ENCODE measurements around the gene MRPL54. TPM values are rescaled to one million over a fixed set of nuclear protein-coding genes. Genes with fewer than 3 reads are reported as not detected.
"Not testable (repeated sequence)": the region's sequence is repeated elsewhere in the genome, so short reads cannot be mapped to it uniquely, and the experiment has no call there.

MRPL54 gene
- total and polyA plus RNA-seq, 9 donors, result 14.5 to 113 (median 64.4) TPM

- intact Hi-C loops (cut with DNase I), result no loop called here
- H3K9me3 ChIP-seq, result no peaks in the 10 kb centered on the region
- WGBS, 3 donors, result 80 to 87% (median 81%) methylated on average over 19 to 25 of the region's 25 CpGs
- no peak overlapping the region for H3K27ac ChIP-seq
- no peak for TF ChIP-seq EP300 (IDR thresholded peaks at IDR 0.05)
- TF ChIP-seq POLR2A (IDR thresholded peaks at IDR 0.05), result no peak
- TF ChIP-seq CTCF (IDR thresholded peaks at IDR 0.05), result no peak
- no peaks in the 10 kb centered on the region for H3K36me3 ChIP-seq
- H3K4me1 ChIP-seq (ENCODE audit: insufficient read depth), result no peaks in the 10 kb centered on the region
- H3K4me3 ChIP-seq, result no peak overlapping the region
- DNase-seq, result no peak
- no peaks in the 10 kb centered on the region for H3K27me3 ChIP-seq
Measured at GRCh38 chr19:3752492-3752891, 10.0 kb upstream of the MRPL54 start.

- no peaks in the 10 kb centered on the region for H3K36me3 ChIP-seq
- DNase-seq, result no peak
- 92 to 95% (median 94%) methylated on average over 31 to 51 of the region's 51 CpGs for WGBS, 3 donors
- H3K27me3 ChIP-seq, result no peaks in the 10 kb centered on the region
- H3K27ac ChIP-seq, result no peak overlapping the region
- no peak overlapping the region for H3K4me3 ChIP-seq
- intact Hi-C loops (cut with DNase I), result no loop called here
- TF ChIP-seq EP300 (IDR thresholded peaks at IDR 0.05), result no peak
- TF ChIP-seq POLR2A (IDR thresholded peaks at IDR 0.05), result no peak
- TF ChIP-seq CTCF (IDR thresholded peaks at IDR 0.05), result no peak
- no peaks in the 10 kb centered on the region for H3K4me1 ChIP-seq (ENCODE audit: insufficient read depth)
- no peaks in the 10 kb centered on the region for H3K9me3 ChIP-seq
Measured at GRCh38 chr19:3753631-3754410, 8.7 kb upstream of the MRPL54 start.

- 96 to 98% (median 97%) methylated on average over 7 of the region's 7 CpGs for WGBS, 3 donors
- H3K4me1 ChIP-seq (ENCODE audit: insufficient read depth), result not testable (repeated sequence)
Measured at GRCh38 chr19:3757705-3758104, 4.8 kb upstream of the MRPL54 start.

GRCh38 chr19:3758297-3758696, 4.2 kb upstream of the MRPL54 start:
- WGBS, 3 donors, result 94 to 97% (median 95%) methylated on average over 13 of the region's 13 CpGs
- DNase-seq; H3K4me3 ChIP-seq; H3K36me3 ChIP-seq; H3K4me1 ChIP-seq (ENCODE audit: insufficient read depth); H3K27me3 ChIP-seq; H3K9me3 ChIP-seq; H3K27ac ChIP-seq: not testable (repeated sequence)
- intact Hi-C loops (cut with DNase I), result loop anchor here in 1 of 4 donors (5.0 kb wide), 1 partner anchor 86 kb away; no protein-coding TSS in a partner anchor

More at GRCh38 chr19:3757705-3758104, 4.8 kb upstream of the MRPL54 start:
- not testable (repeated sequence) for H3K27ac ChIP-seq, DNase-seq, H3K4me3 ChIP-seq, H3K27me3 ChIP-seq, H3K9me3 ChIP-seq, H3K36me3 ChIP-seq
- intact Hi-C loops (cut with DNase I), result loop anchor here in 1 of 4 donors (5.0 kb wide), 1 partner anchor 85 kb away; no protein-coding TSS in a partner anchor

GRCh38 chr19:3759482-3760254, 2.8 kb upstream of the MRPL54 start:
- no peak for TF ChIP-seq POLR2A (IDR thresholded peaks at IDR 0.05)
- TF ChIP-seq CTCF (IDR thresholded peaks at IDR 0.05), result no peak
- no peak for TF ChIP-seq EP300 (IDR thresholded peaks at IDR 0.05)
- Histone ChIP-seq H3K4me1 (ENCODE audit: insufficient read depth) (peaks cover 3% of the 10 kb centered on the region), H3K36me3 (no peaks in the 10 kb centered on the region), H3K27me3 (no peaks in the 10 kb centered on the region), H3K27ac (no peak overlapping the region), H3K4me3 (no peak overlapping the region), H3K9me3 (no peaks in the 10 kb centered on the region)
- DNase-seq, result peak in 1 of 5 donors; percentile 46
- intact Hi-C loops (cut with DNase I), result loop anchor here in 1 of 4 donors (5.0 kb wide), 1 partner anchor 87 kb away; no protein-coding TSS in a partner anchor
- WGBS, 3 donors, result 85 to 87% (median 85%) methylated on average over 17 to 19 of the region's 19 CpGs

Data from ovary (tissue), 9 donors.